Fibroblast of lung (primary cell): ENCODE measurements around the gene C9orf85. TPM values are rescaled to one million over a fixed set of nuclear protein-coding genes. Genes with fewer than 3 reads are reported as not detected.

ENCODE experiments used
- DNase-seq, 2 donors: peaks; one replicate each; pipeline versions ENCODE4 v3.0.0 to v3.0.0-alpha.2; 2010; ENCODE audit warnings: low read depth in 2 of 2
- H2AFZ ChIP-seq: 2 replicates; pipeline ENCODE4 v1.5.1; 2012; ENCODE audit warnings: low read length, control low read depth, inconsistent platforms
- H3K27ac ChIP-seq: 2 replicates; pipeline ENCODE4 v1.5.1; 2011; ENCODE audit warnings: low read length, control low read depth; ENCODE audit not compliant: insufficient read depth
- H3K27me3 ChIP-seq: 2 replicates; pipeline ENCODE4 v1.5.1; 2011; ENCODE audit warnings: mild to moderate bottlenecking, low read length; ENCODE audit not compliant: control insufficient read depth, insufficient read depth
- H3K36me3 ChIP-seq: 2 replicates; pipeline ENCODE4 v1.5.1; 2011; ENCODE audit warnings: low read length; ENCODE audit not compliant: control insufficient read depth, insufficient read depth
- H3K4me1 ChIP-seq: 2 replicates; pipeline ENCODE4 v1.5.1; 2011; ENCODE audit warnings: low read length; ENCODE audit not compliant: control insufficient read depth, insufficient read depth; ENCODE audit errors: extremely low read depth
- H3K4me2 ChIP-seq: 2 replicates; pipeline ENCODE4 v1.5.1; 2011; ENCODE audit warnings: low read length, control low read depth; ENCODE audit not compliant: insufficient read depth; ENCODE audit errors: extremely low read depth
- H3K4me3 ChIP-seq, 4 experiments: fragments of 200-600 bp in 1 of 4; sonication (generic) in 1 of 4; replicated peaks in 1 of 4; 2 replicates each; pipeline ENCODE4 v1.5.1; 2011 to 2016; ENCODE audit warnings: low read length in 4 of 4, low read depth in 3 of 4, mild to moderate bottlenecking in 3 of 4, control low read depth in 2 of 4, inconsistent platforms in 1 of 4, mixed read lengths in 1 of 4; ENCODE audit not compliant: insufficient read depth in 1 of 4; ENCODE audit errors: control extremely low read depth in 1 of 4
- H3K79me2 ChIP-seq: 2 replicates; pipeline ENCODE4 v1.5.1; 2012; ENCODE audit warnings: mild to moderate bottlenecking, low read length, inconsistent platforms; ENCODE audit not compliant: control insufficient read depth, insufficient read depth
- H3K9ac ChIP-seq: 2 replicates; pipeline ENCODE4 v1.5.1; 2011; ENCODE audit warnings: mild to moderate bottlenecking, low read length, control low read depth; ENCODE audit not compliant: insufficient read depth
- H3K9me3 ChIP-seq: 2 replicates; pipeline ENCODE4 v1.5.1; 2012; ENCODE audit warnings: low read depth, low read length; ENCODE audit not compliant: control insufficient read depth, insufficient read depth
- H4K20me1 ChIP-seq: 2 replicates; pipeline ENCODE4 v1.5.1; 2011; ENCODE audit warnings: low read length; ENCODE audit not compliant: control insufficient read depth, insufficient read depth; ENCODE audit errors: extremely low read depth
- CTCF ChIP-seq, 2 donors: IDR thresholded peaks in 1 of 2; conservative IDR thresholded peaks in 1 of 2; 1 replicate in 1 of 2; 2 replicates in 1 of 2; pipeline ENCODE4 v1.5.1; 2011 to 2012; ENCODE audit warnings: low read length in 2 of 2, control low read depth in 1 of 2, inconsistent platforms in 1 of 2, low read depth in 1 of 2, mild to moderate bottlenecking in 1 of 2
- EZH2 ChIP-seq: IDR thresholded peaks from 2 replicates; pipeline ENCODE4 v1.5.1; 2012; ENCODE audit warnings: low read length, control low read depth, mild to moderate bottlenecking; ENCODE audit errors: missing control alignments
- polyA plus RNA-seq, 2 donors: library from polyadenylated mRNA; depleted of rRNA in 1 of 2; stranded (reverse) in 1 of 2; unstranded in 1 of 2; fragments of >200 nt; gene quantifications; 2 replicates each; pipeline ENCODE4 v1.2.1, GENCODE V29; 2011 to 2012; ENCODE audit warnings: missing spikeins in 1 of 2
- total RNA-seq: library from RNA; depleted of rRNA; stranded (reverse); fragments of >200 nt; gene quantifications from 2 replicates; pipeline ENCODE4 v1.2.1, GENCODE V29; 2014

The C9orf85 gene
- total and polyA plus RNA-seq, 2 donors (not counting 1 experiment from before 2014, with no cell fraction given), result 17.3 to 22.5 TPM

- no peaks in the 10 kb centered on the region for H3K27me3 ChIP-seq
- H3K4me1 ChIP-seq, result no peaks in the 10 kb centered on the region
- no peaks in the 10 kb centered on the region for H3K9me3 ChIP-seq
- H3K4me2 ChIP-seq, result no peak overlapping the region
- no peak for TF ChIP-seq CTCF (conservative IDR thresholded peaks at IDR 0.05 in 1 of 2, IDR thresholded peaks at IDR 0.05 in 1 of 2; ENCODE audit: low read depth in 1 of 2, low read length in 2 of 2)
- H3K9ac ChIP-seq, result no peak overlapping the region
- no peak overlapping the region for H3K4me3 ChIP-seq
- no peak overlapping the region for H3K27ac ChIP-seq
- no peaks in the 10 kb centered on the region for H4K20me1 ChIP-seq
- H3K36me3 ChIP-seq, result no peaks in the 10 kb centered on the region
- H3K79me2 ChIP-seq, result peaks cover 36% of the 10 kb centered on the region
- no peak for DNase-seq
- H2AFZ ChIP-seq, result no peak overlapping the region
Observed at GRCh38 chr9:71920456-71921189, 9.2 kb downstream of the C9orf85 start.

- no peaks in the 10 kb centered on the region for H4K20me1 ChIP-seq
- no peaks in the 10 kb centered on the region for H3K27me3 ChIP-seq
- H3K27ac ChIP-seq, result no peak overlapping the region
- no peak for DNase-seq
- H3K79me2 ChIP-seq, result peaks cover 29% of the 10 kb centered on the region
- no peak overlapping the region for H3K4me2 ChIP-seq
- H2AFZ ChIP-seq, result no peak overlapping the region
- H3K4me1 ChIP-seq, result no peaks in the 10 kb centered on the region
- H3K36me3 ChIP-seq, result no peaks in the 10 kb centered on the region
- no peaks in the 10 kb centered on the region for H3K9me3 ChIP-seq
- no peak overlapping the region for H3K9ac ChIP-seq
- no peak overlapping the region for H3K4me3 ChIP-seq
- no peak for TF ChIP-seq EZH2
- no peak for TF ChIP-seq CTCF (conservative IDR thresholded peaks at IDR 0.05 in 1 of 2, IDR thresholded peaks at IDR 0.05 in 1 of 2; ENCODE audit: low read depth in 1 of 2, low read length in 2 of 2)
Observed at GRCh38 chr9:71921190-71921814, 9.9 kb downstream of the C9orf85 start.

GRCh38 chr9:71924576-71924975 lies 13.1 kb downstream of the C9orf85 start:
- no peak for DNase-seq
- Histone ChIP-seq H3K27ac (no peak overlapping the region), H2AFZ (no peak overlapping the region), H3K4me3 (no peak overlapping the region), H3K27me3 (no peaks in the 10 kb centered on the region), H4K20me1 (no peaks in the 10 kb centered on the region), H3K9ac (no peak overlapping the region), H3K4me1 (no peaks in the 10 kb centered on the region), H3K4me2 (no peak overlapping the region), H3K79me2 (peaks cover 5% of the 10 kb centered on the region), H3K9me3 (no peaks in the 10 kb centered on the region), H3K36me3 (no peaks in the 10 kb centered on the region)
- TF ChIP-seq EZH2 (no peak), CTCF (conservative IDR thresholded peaks at IDR 0.05 in 1 of 2, IDR thresholded peaks at IDR 0.05 in 1 of 2; ENCODE audit: low read depth in 1 of 2, low read length in 2 of 2) (no peak)
